GM21390 (cell line): Measurements from ENCODE around the gene MRPL39.
"Not testable (repeated sequence)": the region's sequence is repeated elsewhere in the genome, so short reads cannot be mapped to it uniquely, and the experiment has no call there.

Source experiments
- ATAC-seq: cut with Tn5 transposase; IDR thresholded peaks from one replicate; pipeline ENCODE4 v1.9.1; 2021; ENCODE audit not compliant: unreplicated experiment

Gene MRPL39

GRCh38 chr21:25607151-25608043 lies at the start of gene MRPL39:
TSS of gene MRPL39 (minus strand) at chr21:25607481. CDS start at chr21:25607475, 6 bp downstream.
- ATAC-seq = peak; percentile 95

GRCh38 chr21:25656412-25656811 lies 49.1 kb upstream of the MRPL39 start:
- no peak for ATAC-seq

- no peak for ATAC-seq
These were observed 41.9 kb upstream of the MRPL39 start for GRCh38 chr21:25649146-25649545.

- no peak for ATAC-seq
These were observed 40.4 kb upstream of the MRPL39 start for GRCh38 chr21:25647647-25648046.

GRCh38 chr21:25646474-25646873 lies 39.2 kb upstream of the MRPL39 start:
- no peak for ATAC-seq

- no peak for ATAC-seq
These were observed 36.2 kb upstream of the MRPL39 start for GRCh38 chr21:25643486-25643885.

GRCh38 chr21:25640943-25641292 lies 33.6 kb upstream of the MRPL39 start:
- no peak for ATAC-seq

GRCh38 chr21:25640202-25640942 lies 33.1 kb upstream of the MRPL39 start:
- ATAC-seq = peak; percentile 37

- ATAC-seq = peak; percentile 77
These were observed 32.4 kb upstream of the MRPL39 start for GRCh38 chr21:25639551-25640201.

GRCh38 chr21:25638660-25639550 lies 31.6 kb upstream of the MRPL39 start, which contains the start of gene JAM2:
TSS of gene JAM2 (plus strand) at chr21:25639258. CDS start at chr21:25639822, 564 bp downstream.
- ATAC-seq = peak; percentile 31

- ATAC-seq = no peak
These were observed 30.8 kb upstream of the MRPL39 start for GRCh38 chr21:25637851-25638659.

- ATAC-seq = no peak
These were observed 29.4 kb upstream of the MRPL39 start for GRCh38 chr21:25636727-25637126.

- no peak for ATAC-seq
These were observed 28.0 kb upstream of the MRPL39 start for GRCh38 chr21:25635310-25635709.

- no peak for ATAC-seq
These were observed 25.0 kb upstream of the MRPL39 start for GRCh38 chr21:25632296-25632695.

GRCh38 chr21:25626757-25627156 lies 19.5 kb upstream of the MRPL39 start:
- no peak for ATAC-seq

- not testable (repeated sequence) for ATAC-seq
These were observed 18.7 kb upstream of the MRPL39 start for GRCh38 chr21:25625776-25626555.

GRCh38 chr21:25625036-25625435 lies 17.8 kb upstream of the MRPL39 start:
- ATAC-seq = no peak

GRCh38 chr21:25624511-25624910 lies 17.2 kb upstream of the MRPL39 start:
- ATAC-seq = no peak

- no peak for ATAC-seq
These were observed 11.9 kb upstream of the MRPL39 start for GRCh38 chr21:25619198-25619597.
